Islet precursor cell (in vitro differentiated cells): ENCODE measurements around the gene ANKRD13C.
A peak's percentile ranks its signal among the peaks of the same experiment; 100 is the strongest.
"Not testable (repeated sequence)": the region's sequence is repeated elsewhere in the genome, so short reads cannot be mapped to it uniquely, and the experiment has no call there.

ENCODE experiments used
- DNase-seq: peaks from one replicate; pipeline ENCODE4 v3.0.0-alpha.2; 2018

The ANKRD13C gene

DNA sequence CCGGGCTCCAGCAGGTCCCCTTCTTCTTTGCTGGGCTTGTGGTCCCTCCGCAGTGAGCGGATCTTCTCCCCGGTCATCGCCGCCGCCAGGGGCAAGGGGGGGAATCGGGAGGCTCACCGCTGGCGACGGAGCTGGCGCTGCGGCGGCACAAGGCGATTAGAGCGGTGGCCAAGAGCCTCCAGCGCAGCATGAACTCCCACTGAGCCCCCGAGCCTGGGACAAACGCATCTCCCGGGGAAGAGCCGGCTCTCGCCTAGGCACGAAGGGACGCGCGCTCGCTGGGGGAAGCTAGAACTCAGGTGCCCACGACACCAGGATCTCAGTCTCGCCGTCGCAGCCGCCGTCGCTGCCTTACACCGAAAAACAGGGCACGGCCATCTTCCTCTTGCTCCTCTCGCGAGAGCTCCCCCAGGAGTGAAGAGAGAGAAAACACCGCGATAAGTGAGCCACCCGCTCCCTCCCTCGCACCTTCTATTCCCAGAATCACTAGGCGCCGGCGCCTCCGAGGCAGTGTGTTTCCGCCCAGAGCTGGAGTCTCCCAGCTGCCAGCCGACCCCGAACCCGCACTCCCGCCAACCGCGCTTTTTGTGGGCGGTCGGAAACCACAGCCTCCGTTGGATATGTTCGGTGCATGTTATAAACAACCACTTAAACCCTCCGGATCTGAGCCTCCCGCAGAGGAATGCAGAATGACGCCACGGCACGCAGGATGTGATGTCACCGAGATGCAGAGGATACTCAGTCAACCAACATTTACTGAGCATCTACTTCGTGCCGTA lies at the start of gene ANKRD13C:
ANKRD13C (minus strand) TSS at position 391 of the 779 bp plus-strand sequence; CDS start at position 77, 314 bp downstream.
- DNase-seq: peak; percentile 97

- DNase-seq: no peak
Measured at GRCh38 chr1:70403759-70404158, 49.2 kb upstream of the ANKRD13C start.

- DNase-seq: no peak
Measured at GRCh38 chr1:70401974-70402373, 47.5 kb upstream of the ANKRD13C start.

DNA sequence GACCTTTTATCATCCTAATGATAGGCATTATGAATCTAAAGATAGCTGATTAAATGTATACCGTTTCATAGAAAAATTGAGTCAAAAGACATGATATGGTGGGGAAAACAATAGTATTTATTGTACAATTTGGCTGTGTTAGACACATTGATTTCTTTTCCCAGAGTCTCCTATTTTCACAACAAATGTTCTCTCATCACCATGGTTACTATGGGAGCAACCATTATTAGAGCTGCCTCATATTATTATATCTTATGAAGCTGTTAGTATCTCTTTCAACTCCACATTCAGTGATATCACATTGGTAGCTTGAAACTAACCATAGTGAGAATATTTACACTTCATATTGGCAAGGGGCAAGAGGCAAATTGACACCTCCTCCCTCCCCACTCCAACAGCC lies 45.8 kb upstream of the ANKRD13C start:
- no peak for DNase-seq

GRCh38 chr1:70397013-70397412 lies 42.5 kb upstream of the ANKRD13C start:
- DNase-seq: no peak

GRCh38 chr1:70396607-70397006 lies 42.1 kb upstream of the ANKRD13C start:
- DNase-seq: no peak

DNA sequence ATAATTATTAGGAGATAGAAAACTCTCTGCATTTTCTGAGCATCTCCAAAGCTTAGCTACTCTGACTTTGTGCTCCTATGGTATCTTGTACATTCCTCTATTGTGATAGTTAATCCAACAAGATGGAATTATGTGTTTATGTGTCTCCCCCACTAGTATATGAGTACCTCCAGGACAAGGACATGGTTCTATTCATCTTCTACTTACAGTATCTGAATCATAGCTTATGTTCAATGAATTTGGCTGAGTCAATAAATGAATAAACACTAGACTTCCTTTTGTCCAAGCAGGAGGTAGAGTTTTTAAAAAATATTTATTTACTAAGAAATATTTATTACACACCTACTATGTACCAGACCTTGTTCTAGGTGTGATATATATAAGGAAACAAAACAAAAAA lies 38.1 kb upstream of the ANKRD13C start:
- DNase-seq: no peak

GRCh38 chr1:70387507-70387906 lies 33.0 kb upstream of the ANKRD13C start:
- no peak for DNase-seq

DNA sequence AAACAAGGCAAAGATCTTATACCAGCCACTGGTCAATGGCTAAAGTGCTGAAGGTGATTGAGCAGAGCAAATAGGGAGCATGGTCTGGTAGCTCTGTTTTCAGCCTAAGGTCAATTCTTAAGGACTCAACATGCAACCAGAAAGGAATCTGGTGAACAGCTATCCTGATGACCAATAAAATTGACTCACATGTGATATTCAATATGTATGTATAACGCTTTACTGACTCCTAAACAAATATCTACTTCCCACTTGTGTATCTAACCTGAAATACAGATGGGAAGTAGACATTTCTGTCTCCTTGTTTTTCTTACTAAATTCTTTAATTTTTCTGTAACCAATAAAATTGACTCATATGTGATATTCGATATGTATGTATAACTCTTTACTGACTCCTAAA lies 31.6 kb upstream of the ANKRD13C start:
- no peak for DNase-seq

DNA sequence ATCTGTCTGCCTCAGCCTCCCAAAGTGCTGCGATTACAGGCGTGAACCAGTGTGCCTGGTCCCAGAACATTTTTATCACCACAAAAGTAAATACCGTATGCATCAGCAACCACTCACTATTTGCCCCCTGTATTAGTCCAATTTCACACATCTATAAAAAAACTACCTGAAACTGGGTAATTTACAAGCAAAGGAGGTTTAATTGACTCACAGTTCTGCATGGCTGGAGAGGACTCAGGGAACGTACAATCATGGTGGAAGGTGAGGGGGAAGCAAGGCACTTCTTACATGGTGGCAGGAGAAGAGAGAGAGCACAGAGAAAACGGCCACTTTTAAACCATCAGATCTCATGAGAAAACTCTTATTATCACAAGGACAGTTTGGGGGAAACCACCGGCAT lies 31.0 kb upstream of the ANKRD13C start:
- DNase-seq: no peak

DNA sequence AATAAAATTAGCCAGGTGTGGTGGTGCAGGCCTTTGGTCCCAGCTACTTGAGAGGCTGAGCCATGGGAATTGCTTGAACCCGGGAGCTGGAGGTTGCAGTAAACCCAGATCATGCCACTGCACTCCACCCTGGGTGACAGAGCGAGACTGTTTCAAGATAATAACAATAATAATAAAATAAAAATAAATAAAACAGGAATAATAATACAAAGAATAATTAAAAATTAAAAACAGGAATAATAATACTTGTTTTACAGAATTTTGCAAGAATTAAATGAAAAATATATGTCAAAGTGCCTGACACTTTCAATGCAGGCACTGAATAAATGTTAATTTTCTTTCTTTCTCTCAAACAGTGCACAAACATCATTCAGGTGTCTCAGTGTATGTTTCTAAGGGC lies 30.0 kb upstream of the ANKRD13C start:
- DNase-seq: no peak

DNA sequence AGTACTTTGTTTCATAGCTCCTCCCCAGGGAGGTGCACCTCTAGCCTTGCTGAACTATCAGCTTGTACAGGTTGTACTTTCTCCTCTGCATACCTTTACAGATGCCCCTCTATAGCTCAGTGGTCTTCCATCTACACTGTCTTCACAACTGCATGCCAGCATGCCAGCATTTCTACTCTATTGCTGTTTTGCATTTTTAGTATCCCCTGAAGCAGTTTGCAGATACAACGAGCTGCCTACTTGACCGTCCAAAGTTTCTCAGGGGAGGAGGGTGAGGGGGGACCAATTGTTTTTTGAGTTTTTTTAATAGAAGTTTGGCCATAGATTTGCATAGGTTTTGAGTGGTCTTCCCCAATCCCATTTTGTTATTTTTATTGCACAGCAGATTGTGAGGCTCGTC lies 29.0 kb upstream of the ANKRD13C start:
- no peak for DNase-seq

- DNase-seq: no peak
Measured at GRCh38 chr1:70382682-70383081, 28.2 kb upstream of the ANKRD13C start.

DNA sequence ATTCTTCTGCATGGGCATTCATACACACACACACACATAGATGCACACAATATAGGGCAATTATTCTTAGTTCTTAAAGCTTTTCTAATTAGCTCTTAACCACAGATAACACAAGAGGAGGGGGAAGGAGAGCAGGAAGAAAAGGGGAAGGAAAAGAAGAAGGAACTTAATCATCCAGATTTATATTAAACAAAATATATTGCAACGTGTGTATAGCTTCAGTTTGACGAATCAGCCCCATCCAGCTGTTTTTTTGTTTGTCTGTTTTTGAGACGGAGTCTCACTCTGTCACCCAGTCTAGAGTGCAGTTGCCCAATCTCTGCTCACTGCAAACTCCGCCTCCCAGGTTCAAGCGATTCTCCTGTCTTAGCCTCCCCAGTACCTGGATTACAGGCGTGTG lies 21.7 kb upstream of the ANKRD13C start:
- DNase-seq: no peak

GRCh38 chr1:70373580-70373979 lies 19.1 kb upstream of the ANKRD13C start:
- peak; percentile 68 for DNase-seq

DNA sequence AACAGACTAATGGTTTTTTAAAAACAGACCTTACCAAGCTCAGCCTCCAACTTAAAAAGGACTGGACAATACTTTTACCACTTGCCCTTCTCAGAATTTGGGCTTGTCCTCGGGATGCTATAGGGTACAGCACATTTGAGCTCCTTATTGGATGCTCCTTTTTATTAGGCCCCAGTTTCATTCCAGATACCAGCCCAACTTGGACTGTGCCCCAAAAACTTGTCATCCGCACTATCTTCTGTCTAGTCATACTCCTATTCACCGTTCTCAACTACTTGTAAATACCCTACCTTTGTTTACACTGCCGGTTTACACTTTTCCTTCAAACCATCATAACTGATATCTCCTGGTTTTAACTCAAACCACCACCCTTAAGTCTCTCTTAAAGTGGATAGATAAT lies 17.9 kb upstream of the ANKRD13C start:
- no peak for DNase-seq

DNA sequence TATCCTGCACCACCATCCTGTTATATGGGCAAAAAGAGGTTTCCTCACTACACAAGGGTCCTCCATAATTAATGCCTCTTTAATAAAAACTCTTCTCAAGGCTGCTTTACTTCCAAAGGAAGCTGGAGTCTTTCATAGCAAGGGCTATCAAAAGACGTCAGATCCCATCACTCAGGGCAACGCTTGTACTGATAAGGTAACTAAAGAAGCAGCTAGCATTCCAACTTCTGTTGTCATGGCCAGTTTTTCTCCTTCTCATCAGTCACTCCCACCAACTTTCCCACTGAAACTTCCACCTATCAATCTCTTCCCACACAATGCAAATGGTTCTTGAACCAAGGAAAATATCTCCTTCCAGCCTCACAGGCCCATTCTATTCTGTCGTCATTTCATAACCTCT lies 17.1 kb upstream of the ANKRD13C start:
- not testable (repeated sequence) for DNase-seq

GRCh38 chr1:70367397-70367796 lies 12.9 kb upstream of the ANKRD13C start:
- not testable (repeated sequence) for DNase-seq

GRCh38 chr1:70366997-70367396 lies 12.5 kb upstream of the ANKRD13C start:
- not testable (repeated sequence) for DNase-seq

DNA sequence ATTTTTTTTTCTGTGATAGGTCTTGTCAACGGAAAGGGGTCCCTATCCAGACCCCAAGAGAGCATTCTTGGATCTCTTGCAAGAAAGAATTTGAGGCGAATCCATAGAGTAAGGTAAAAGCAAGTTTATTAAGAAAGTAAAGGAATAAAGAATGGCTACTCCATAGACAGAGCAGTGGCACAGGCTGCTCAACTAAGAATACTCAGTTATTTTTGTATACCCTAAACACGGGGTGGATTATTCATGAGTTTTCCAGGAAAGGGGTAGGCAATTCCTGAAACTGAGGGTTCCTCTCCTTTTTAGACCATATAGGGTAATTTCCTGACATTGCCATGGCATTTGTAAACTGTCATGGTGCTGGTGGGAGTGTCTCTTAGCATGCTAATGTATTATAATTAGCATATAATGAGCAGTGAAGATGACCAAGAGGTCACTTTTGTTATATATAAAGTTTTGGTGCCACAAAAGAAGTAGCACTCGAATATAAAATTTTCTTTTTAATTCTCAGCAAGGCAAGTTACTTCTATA lies 12.0 kb upstream of the ANKRD13C start:
- not testable (repeated sequence) for DNase-seq

- no peak for DNase-seq
Measured at GRCh38 chr1:70364439-70364838, 9.9 kb upstream of the ANKRD13C start.

GRCh38 chr1:70361727-70362398 lies 7.3 kb upstream of the ANKRD13C start:
- DNase-seq: no peak

DNA sequence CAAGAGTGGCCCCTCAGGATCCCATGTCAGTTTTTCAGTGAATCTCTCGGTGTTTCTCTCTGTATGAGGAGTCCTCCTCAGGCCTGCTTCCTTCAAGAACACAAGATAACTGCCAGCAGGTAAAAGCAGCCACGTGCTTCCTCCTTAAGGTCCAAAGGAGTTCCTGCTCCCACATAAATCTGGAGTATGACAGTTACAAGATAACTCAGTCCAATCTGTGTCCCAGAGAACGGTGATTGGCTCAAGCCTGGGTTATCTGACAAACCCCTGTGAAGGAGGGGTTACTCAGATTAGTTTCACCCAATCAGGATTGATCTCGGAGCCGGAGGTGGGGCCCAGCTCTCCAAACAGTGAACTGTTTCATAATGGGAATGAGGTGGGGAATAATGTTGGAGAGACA lies 5.8 kb upstream of the ANKRD13C start:
- DNase-seq: peak; percentile 55

- DNase-seq: no peak
Measured at GRCh38 chr1:70358921-70359564, 4.5 kb upstream of the ANKRD13C start.
